Measurements from ENCODE around the gene CORO7.
A peak's percentile ranks its signal among the peaks of the same experiment; 100 is the strongest.

CORO7 gene

GRCh38 chr16:4319454-4320421, 96.7 kb downstream of the CORO7 start:
- Mint-ChIP-seq H3K27ac (no peak overlapping the region), H3K36me3 (ENCODE audit: low read depth) (no peaks in the 10 kb centered on the region), H3K4me1 (ENCODE audit: low read depth) (peaks cover 9% of the 10 kb centered on the region), H3K9me3 (no peaks in the 10 kb centered on the region), H3K27me3 (ENCODE audit: low read depth) (peaks cover 4% of the 10 kb centered on the region), H3K4me3 (no peak overlapping the region)

DNA sequence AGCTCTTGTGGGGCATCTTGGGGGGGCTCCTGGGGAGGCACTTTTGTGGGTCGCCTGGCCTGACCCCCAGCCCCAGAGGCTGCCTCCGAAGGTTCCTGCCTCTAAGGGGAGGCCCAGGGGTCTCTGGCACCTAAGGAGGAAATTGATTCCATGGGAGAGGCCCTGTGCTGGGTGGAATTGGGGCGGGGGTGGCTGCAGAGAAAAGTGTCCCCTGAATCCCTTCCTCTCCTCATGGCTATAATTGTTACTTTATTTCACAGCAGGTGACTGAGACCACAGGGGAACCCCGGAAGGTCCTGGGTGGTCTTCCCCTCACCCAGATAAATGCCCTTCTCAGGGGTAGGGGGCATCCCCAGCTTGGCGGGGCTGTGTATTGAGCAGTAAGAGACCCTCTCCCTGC, 97.4 kb downstream of the CORO7 start:
- Mint-ChIP-seq H3K9me3 (no peaks in the 10 kb centered on the region), H3K4me3 (no peak overlapping the region), H3K27me3 (ENCODE audit: low read depth) (peaks cover 12% of the 10 kb centered on the region), H3K27ac (no peak overlapping the region), H3K4me1 (ENCODE audit: low read depth) (peaks cover 15% of the 10 kb centered on the region), H3K36me3 (ENCODE audit: low read depth) (peaks cover 3% of the 10 kb centered on the region)

DNA sequence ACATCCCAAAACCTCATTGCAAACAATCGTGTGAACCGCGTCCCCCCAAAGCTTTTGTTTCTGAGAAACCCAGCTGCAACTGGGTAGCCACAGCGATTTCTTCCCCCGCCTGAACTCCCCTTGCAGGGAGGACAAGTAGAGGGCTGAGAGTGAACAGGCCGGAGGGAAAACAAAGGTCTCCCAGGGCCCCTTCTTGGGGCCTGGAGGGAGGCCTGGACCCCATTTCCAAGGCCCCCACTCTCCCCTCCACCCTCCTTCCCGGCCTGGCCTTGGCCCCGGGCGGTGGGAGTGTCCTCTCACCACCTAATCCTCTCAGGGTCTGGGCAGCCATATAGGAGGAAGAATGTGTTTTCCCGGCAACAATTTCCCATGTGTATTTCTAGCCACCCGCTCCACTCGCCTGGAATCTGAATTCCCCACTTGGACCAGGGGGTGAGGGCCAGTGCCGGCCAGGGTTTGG, 97.9 kb downstream of the CORO7 start:
- Mint-ChIP-seq H3K4me3 (no peak overlapping the region), H3K27me3 (ENCODE audit: low read depth) (peaks cover 17% of the 10 kb centered on the region), H3K36me3 (ENCODE audit: low read depth) (peaks cover 3% of the 10 kb centered on the region), H3K27ac (no peak overlapping the region), H3K4me1 (ENCODE audit: low read depth) (peaks cover 17% of the 10 kb centered on the region), H3K9me3 (no peaks in the 10 kb centered on the region)

GRCh38 chr16:4317532-4318450, 98.6 kb downstream of the CORO7 start:
- Mint-ChIP-seq H3K27ac (no peak overlapping the region), H3K4me1 (ENCODE audit: low read depth) (peaks cover 17% of the 10 kb centered on the region), H3K27me3 (ENCODE audit: low read depth) (peaks cover 17% of the 10 kb centered on the region), H3K4me3 (peak overlapping the region; percentile 59), H3K36me3 (ENCODE audit: low read depth) (peaks cover 3% of the 10 kb centered on the region), H3K9me3 (no peaks in the 10 kb centered on the region)

DNA sequence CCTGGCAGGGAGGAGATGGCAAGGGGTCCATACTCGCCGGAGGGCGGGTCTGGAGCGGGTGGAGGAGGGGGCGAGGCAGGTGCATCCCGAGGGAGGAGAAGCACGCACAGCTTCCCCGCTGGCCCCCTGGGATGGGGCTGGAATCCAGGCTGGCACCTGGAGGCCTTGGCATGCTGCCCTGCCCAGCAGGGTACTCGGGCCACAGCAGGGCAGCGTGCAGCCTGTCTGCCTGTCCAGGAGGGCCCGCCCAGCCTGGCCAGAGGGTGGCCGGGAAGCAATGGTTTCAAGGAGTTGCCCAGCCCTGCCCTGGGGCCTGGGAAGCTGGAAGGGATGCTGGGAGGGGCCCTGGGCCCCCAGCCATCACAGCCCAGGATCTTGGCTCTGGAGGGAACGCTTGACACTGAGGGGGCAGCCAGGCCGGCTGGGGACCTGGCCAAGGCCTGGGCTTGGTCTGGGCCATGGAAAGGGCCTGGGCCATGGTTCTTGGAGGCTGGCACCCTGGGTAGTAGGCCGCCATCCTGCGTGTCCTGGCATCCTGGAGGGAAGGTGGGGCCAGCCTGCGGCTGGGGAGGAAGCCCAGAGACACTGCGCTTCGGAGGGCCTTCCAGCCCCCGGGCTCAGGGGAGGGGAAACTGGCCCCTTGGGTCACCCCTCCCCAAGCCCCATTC, 99.4 kb downstream of the CORO7 start:
- Mint-ChIP-seq H3K9me3 (no peaks in the 10 kb centered on the region), H3K27me3 (ENCODE audit: low read depth) (peaks cover 17% of the 10 kb centered on the region), H3K36me3 (ENCODE audit: low read depth) (peaks cover 3% of the 10 kb centered on the region), H3K4me1 (ENCODE audit: low read depth) (peaks cover 17% of the 10 kb centered on the region), H3K4me3 (no peak overlapping the region), H3K27ac (no peak overlapping the region)

- H3K4me3 Mint-ChIP-seq: peak overlapping the region; percentile 25
- peaks cover 3% of the 10 kb centered on the region for H3K36me3 Mint-ChIP-seq (ENCODE audit: low read depth)
- no peaks in the 10 kb centered on the region for H3K9me3 Mint-ChIP-seq
- H3K27me3 Mint-ChIP-seq (ENCODE audit: low read depth): peaks cover 19% of the 10 kb centered on the region
- H3K27ac Mint-ChIP-seq: no peak overlapping the region
- peaks cover 17% of the 10 kb centered on the region for H3K4me1 Mint-ChIP-seq (ENCODE audit: low read depth)
These were observed 100.1 kb downstream of the CORO7 start for GRCh38 chr16:4316108-4316863.

DNA sequence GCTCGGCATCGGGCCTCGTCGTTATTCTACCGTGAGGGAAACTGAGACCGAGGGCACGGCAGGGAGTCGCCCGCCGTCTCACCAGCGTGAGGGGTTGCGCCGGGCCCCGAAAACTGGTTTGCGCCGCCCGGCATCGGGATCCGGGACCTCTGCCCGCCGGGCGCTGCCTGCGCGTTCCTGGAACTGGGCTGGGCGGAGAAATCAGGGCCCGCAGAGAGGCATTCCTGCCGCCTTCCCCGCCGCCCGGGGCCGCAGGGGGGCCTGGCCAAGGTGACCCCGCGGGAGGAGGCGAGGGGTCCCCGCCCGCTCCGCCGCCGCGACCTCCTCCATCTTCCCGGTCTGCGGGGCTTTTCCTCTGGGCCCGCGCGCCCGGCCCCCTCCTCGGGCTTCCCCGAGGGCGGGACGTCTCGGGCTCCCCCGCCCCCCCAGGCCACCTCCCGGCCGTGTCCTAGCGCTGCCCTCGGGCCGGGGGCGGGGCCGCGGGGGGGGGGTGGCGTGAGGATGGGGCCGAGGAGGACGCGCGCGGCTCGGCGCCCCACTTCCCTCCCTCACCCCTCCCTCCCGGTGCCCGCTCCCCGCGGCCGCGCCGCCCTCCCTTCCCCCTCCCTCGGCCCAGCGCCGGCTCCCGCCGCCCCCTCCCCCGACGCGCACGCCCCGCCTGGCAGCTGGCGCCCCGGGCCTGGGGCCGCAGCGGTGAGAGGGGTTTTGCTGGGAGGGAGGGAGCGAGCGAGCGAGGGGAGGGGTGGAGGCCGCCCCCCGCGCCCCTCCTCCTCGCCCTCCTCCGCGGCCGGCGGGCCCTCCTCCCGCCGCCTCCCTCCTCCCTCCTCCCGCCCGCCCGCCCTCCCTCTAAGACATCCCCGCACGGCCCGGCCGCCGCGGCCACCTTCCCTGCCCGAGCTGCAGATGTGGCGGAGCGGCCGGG, 100.9 kb downstream of the CORO7 start, which contains the start of gene GLIS2:
GLIS2 (plus strand) TSS at position 882 of the 922 bp plus-strand sequence. CDS start 16,214 bp downstream, outside the sequence.
- Mint-ChIP-seq H3K27ac (peak within 1 kb of the TSS; percentile 82), H3K9me3 (no peaks in the 10 kb centered on the region), H3K36me3 (ENCODE audit: low read depth) (peaks cover 3% of the 10 kb centered on the region), H3K4me1 (ENCODE audit: low read depth) (peaks cover 17% of the 10 kb centered on the region), H3K4me3 (peak within 1 kb of the TSS; percentile 89), H3K27me3 (ENCODE audit: low read depth) (peaks cover 21% of the 10 kb centered on the region)

DNA sequence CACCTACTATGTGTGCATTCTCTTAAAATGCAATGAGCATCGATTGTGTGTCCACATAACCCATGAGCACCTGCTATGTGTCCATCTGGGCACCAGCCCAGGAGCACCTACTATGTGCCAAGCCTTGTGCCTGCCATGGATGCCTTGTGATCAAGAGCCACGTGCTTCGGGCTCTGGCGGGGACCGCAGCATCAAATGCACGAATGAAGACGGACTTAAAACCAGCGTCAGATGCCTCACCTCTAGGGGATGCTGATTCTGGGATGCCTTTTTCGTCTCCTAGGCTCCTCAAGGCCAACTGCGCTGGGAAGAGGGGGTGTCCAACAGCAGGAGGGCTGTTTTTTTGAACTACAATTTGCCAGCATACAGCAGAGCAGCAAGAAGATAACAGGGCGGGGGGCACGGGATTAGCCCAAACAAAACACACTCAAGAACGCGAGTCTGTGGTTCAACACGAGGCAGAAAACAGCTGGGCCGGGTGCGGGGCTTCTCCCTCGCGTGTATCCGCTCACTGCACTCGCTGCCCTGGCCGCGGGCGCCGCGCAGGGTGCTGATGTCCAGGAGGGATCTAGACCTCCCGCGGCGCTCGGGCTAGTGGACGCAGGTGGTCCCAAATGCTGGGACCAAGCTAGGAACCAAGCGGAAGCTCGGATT, 101.7 kb downstream of the CORO7 start:
- peak overlapping the region; percentile 82 for H3K27ac Mint-ChIP-seq
- H3K9me3 Mint-ChIP-seq: no peaks in the 10 kb centered on the region
- peaks cover 3% of the 10 kb centered on the region for H3K36me3 Mint-ChIP-seq (ENCODE audit: low read depth)
- H3K27me3 Mint-ChIP-seq (ENCODE audit: low read depth): peaks cover 21% of the 10 kb centered on the region
- H3K4me3 Mint-ChIP-seq: peak overlapping the region; percentile 89
- peaks cover 17% of the 10 kb centered on the region for H3K4me1 Mint-ChIP-seq (ENCODE audit: low read depth)

DNA sequence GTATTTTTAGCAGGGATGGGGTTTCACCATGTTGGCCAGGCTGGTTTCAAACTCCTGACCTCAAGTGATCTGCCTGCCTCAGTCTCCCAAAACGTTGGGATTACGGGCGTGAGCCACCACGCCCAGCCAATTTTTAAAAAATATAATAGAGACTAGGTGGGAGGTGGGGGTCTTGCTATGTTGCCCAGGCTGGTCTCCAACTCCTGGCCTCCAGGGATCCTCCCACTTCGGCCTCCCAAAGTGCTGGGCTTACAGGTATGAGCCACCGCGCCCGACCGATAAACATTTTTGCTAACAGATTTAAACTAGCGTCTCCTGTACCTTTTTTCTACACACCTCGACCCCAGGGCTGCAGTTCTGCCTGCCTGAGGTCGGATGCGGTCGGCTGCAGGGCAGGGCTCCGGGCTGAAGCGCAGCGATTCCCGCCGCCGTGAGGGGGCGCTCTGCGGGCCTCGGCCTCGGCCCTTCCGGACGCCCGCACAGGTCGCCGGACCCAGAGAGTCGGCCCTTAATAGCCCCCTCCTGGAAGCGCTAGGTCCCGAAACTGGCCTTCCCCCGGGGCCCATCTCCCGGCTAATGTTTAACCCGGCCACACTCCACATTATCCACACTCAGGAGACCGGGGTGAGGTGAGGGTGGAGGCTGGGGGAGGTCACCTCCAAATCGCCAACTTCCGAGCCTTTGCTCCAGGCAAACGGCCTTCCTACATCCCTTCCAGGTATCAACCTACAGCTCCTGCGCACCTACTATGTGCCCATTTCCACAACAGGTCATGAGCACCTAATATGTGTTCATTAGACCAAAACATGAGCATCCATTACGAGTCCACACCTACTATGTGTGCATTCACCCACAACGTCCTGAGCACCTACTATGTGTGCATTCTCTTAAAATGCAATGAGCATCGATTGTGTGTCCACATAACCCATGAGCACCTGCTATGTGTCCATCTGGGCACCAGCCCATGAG, 102.5 kb downstream of the CORO7 start:
- Mint-ChIP-seq H3K27ac (no peak overlapping the region), H3K4me1 (ENCODE audit: low read depth) (peaks cover 13% of the 10 kb centered on the region), H3K27me3 (ENCODE audit: low read depth) (peaks cover 21% of the 10 kb centered on the region), H3K4me3 (peak overlapping the region; percentile 89), H3K36me3 (ENCODE audit: low read depth) (peaks cover 3% of the 10 kb centered on the region), H3K9me3 (no peaks in the 10 kb centered on the region)

- H3K4me3 Mint-ChIP-seq: no peak overlapping the region
- H3K4me1 Mint-ChIP-seq (ENCODE audit: low read depth): peaks cover 29% of the 10 kb centered on the region
- no peaks in the 10 kb centered on the region for H3K9me3 Mint-ChIP-seq
- H3K27me3 Mint-ChIP-seq (ENCODE audit: low read depth): peaks cover 18% of the 10 kb centered on the region
- no peak overlapping the region for H3K27ac Mint-ChIP-seq
- peaks cover 8% of the 10 kb centered on the region for H3K36me3 Mint-ChIP-seq (ENCODE audit: low read depth)
These were observed 106.5 kb downstream of the CORO7 start for GRCh38 chr16:4309833-4310266.

DNA sequence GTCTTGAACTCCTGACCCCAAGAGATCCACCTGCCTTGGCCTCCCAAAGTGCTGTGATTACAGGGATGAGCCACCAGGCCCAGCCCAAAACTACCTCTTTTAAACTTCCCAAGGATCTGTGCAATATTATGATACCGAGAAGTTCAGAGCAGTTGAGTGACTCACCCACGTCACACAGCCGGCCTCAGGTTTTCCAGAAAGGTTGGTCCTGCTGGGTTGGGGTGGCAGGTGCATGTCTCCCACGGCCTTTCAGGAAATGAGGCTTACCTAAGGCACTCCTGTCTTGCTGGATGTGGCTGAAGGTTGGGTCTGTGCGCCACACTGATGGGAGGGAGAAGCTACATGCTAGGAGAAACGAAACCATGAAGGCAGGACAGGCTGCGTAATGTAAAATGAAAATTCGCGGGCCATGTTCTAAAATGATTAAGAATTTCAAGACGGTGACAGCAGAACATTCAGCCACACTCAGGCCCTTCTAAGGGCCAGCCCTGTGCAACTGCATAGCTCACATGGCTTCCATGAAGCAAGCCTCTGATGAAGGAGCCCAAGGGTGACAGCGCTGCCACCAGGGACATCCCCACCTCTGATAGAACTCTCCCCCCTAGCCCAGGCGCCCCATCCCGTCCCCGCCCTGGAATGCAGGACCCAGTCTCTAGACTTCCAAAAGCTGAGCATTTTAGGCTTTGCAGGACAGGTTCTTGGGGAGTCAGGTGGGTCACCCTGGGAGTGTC, 107.1 kb downstream of the CORO7 start:
- peaks cover 13% of the 10 kb centered on the region for H3K27me3 Mint-ChIP-seq (ENCODE audit: low read depth)
- H3K4me3 Mint-ChIP-seq: peak overlapping the region; percentile 91
- no peaks in the 10 kb centered on the region for H3K9me3 Mint-ChIP-seq
- peaks cover 6% of the 10 kb centered on the region for H3K36me3 Mint-ChIP-seq (ENCODE audit: low read depth)
- H3K27ac Mint-ChIP-seq: peak overlapping the region; percentile 20
- peaks cover 24% of the 10 kb centered on the region for H3K4me1 Mint-ChIP-seq (ENCODE audit: low read depth)
